Keratinocyte (primary cell): ENCODE measurements around the gene FGFBP1.

Source experiments
- EZH2 ChIP-seq: IDR thresholded peaks from one replicate; pipeline ENCODE4 v1.6.1; 2012; ENCODE audit warnings: inconsistent platforms, mild to moderate bottlenecking, low read length, moderate library complexity
- TF ChIP-seq, protein P1 (sequence below), 3 experiments: IDR thresholded peaks in 1 of 3; conservative IDR thresholded peaks in 1 of 3; optimal IDR thresholded peaks in 1 of 3; 2 replicates in 2 of 3; 3 replicates in 1 of 3; pipeline versions ENCODE3 to v1.5.1; 2011; ENCODE audit warnings: low read length in 3 of 3, mild to moderate bottlenecking in 3 of 3, moderate library complexity in 2 of 3, control low read depth in 1 of 3, inconsistent platforms in 1 of 3; ENCODE audit not compliant: insufficient read depth in 2 of 3; ENCODE audit errors: extremely low read depth in 1 of 3

- TF ChIP-seq, protein P1, sequence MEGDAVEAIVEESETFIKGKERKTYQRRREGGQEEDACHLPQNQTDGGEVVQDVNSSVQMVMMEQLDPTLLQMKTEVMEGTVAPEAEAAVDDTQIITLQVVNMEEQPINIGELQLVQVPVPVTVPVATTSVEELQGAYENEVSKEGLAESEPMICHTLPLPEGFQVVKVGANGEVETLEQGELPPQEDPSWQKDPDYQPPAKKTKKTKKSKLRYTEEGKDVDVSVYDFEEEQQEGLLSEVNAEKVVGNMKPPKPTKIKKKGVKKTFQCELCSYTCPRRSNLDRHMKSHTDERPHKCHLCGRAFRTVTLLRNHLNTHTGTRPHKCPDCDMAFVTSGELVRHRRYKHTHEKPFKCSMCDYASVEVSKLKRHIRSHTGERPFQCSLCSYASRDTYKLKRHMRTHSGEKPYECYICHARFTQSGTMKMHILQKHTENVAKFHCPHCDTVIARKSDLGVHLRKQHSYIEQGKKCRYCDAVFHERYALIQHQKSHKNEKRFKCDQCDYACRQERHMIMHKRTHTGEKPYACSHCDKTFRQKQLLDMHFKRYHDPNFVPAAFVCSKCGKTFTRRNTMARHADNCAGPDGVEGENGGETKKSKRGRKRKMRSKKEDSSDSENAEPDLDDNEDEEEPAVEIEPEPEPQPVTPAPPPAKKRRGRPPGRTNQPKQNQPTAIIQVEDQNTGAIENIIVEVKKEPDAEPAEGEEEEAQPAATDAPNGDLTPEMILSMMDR (optimal IDR thresholded peaks at IDR 0.05 in 1 of 3, IDR thresholded peaks at IDR 0.05 in 1 of 3, conservative IDR thresholded peaks at IDR 0.05 in 1 of 3; ENCODE audit: extremely low read depth in 1 of 3, insufficient read depth in 2 of 3, low read length in 3 of 3): no peak
- no peak for TF ChIP-seq EZH2
These were observed 21.2 kb downstream of the FGFBP1 start for GRCh38 chr4:15917297-15917696.
